Pancreas (tissue), 10 donors: Measurements from ENCODE around the gene LAMA2. TPM values are rescaled to one million over a fixed set of nuclear protein-coding genes. Genes with fewer than 3 reads are reported as not detected.
A peak's percentile ranks its signal among the peaks of the same experiment; 100 is the strongest.

Experiments used
- ATAC-seq, 4 donors: fragments of 200-7000 bp; cut with Tn5 transposase; one replicate each; pipeline versions ENCODE4 v1.8.0 to v1.9.1; 2020; ENCODE audit warnings: mild to moderate bottlenecking in 4 of 4, moderate library complexity in 4 of 4
- DNase-seq, 6 donors: peaks; one replicate each; pipeline ENCODE4 v3.0.0-alpha.2; 2020
- FAIRE-seq: peaks from 2 replicates; lab custom pipeline; 2012; peaks lifted over from hg19 to GRCh38; lab: Jason Lieb, UNC
- H3K27ac ChIP-seq, 4 donors: fragments of 200-600 bp; sonication (generic); 1 replicate in 3 of 4; 2 replicates in 1 of 4; pipeline versions ENCODE4 v1.5.0 to v1.8.0; 2020
- H3K27me3 ChIP-seq, 4 donors: fragments of 200-600 bp; one replicate each; pipeline ENCODE4 v1.8.0; 2021
- H3K36me3 ChIP-seq, 3 donors: fragments of 200-600 bp; sonication (generic) in 1 of 3; one replicate each; pipeline versions ENCODE4 v1.5.0 to v1.8.0; 2020 to 2021
- H3K4me1 ChIP-seq, 3 donors: fragments of 200-600 bp; one replicate each; pipeline ENCODE4 v1.8.0; 2021
- H3K4me3 ChIP-seq, 4 donors: fragments of 200-600 bp; sonication (generic) in 2 of 4; one replicate each; pipeline versions ENCODE4 v1.5.0 to v1.8.0; 2020 to 2021
- H3K9me3 ChIP-seq, 4 donors: fragments of 200-600 bp; one replicate each; pipeline ENCODE4 v1.8.0; 2021
- WGBS, 2 donors: extraction: QIAGEN DNeasy Blood & Tissue Kit; methylation state at CpG; one replicate each; pipeline ENCODE4 v1.1.7; 2013; 5-methylcytosine and 5-hydroxymethylcytosine counted together
- intact Hi-C, 3 donors: fragments of 100-400 bp; cut with DNase I; formaldehyde crosslinking; loops; one replicate each; pipeline versions ENCODE4 v1.11.1 to v1.14.2; 2022
- polyA plus RNA-seq, 2 donors: library from polyadenylated mRNA; stranded (reverse); fragments of 200-250 nt; gene quantifications; one replicate each; pipeline ENCODE4 v1.2.3, GENCODE V29; 2013
- total RNA-seq, 6 donors: library from RNA; stranded (reverse); fragmentation: NEBNext Ultra II Directional in 4 of 6; extraction: Animal tissue kit (Norgen Biotek cat#: 25700) in 4 of 6; gene quantifications; one replicate each; pipeline versions ENCODE4 v1.2.1 to v1.2.4, GENCODE V29; 2021 to 2023
- TF ChIP-seq, protein P1 (sequence below), 4 donors: fragments of 200-600 bp; sonication (generic) in 3 of 4; IDR thresholded peaks; one replicate each; pipeline versions ENCODE4 v1.5.0 to v1.8.0; 2021; ENCODE audit warnings: antibody characterized with exemption in 4 of 4
- donor health status: healthy with polysubstance abuse.
- donor health status: DM: no; HTN: no; CAD: no; lungs with moderate emphysema.
- donor health status: DM: no; HTN: no; CAD: no.
- donor health status: control.
- donor health status: control.
- donor health status: Bipolar disorder and iron deficiency.
- donor health status: DM: yes; HTN: yes; CAD: no.
- donor health status: DM: no; HTN: no; CAD: no.
- donor health status: DM: no; HTN: no; CAD: no.
- donor health status: DM: yes; HTN: yes; CAD: no.

Gene LAMA2
- total and polyA plus RNA-seq, 8 donors, result 1.2 to 26.2 (median 6.2) TPM

DNA sequence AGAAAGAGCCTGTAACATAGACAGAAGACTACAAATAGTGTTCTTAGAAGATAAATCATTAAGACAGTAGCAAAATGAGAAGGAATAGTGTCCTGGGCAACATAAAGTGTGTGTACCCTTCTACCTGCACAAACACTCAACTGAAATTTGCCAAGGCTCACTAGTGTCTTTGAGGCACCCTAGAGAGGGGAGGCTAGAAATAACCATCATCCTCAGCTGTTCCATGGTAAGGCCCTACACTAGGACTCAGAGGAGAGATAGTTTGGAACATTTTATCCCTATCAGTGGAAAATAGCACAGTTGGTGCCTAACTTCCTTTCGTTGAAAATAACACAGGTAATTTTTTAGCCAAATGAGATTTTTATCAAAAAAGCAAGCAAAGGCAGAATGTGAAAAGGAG, 230.7 kb downstream of the LAMA2 start:
- DNase-seq (no peak), ATAC-seq (no peak)

DNA sequence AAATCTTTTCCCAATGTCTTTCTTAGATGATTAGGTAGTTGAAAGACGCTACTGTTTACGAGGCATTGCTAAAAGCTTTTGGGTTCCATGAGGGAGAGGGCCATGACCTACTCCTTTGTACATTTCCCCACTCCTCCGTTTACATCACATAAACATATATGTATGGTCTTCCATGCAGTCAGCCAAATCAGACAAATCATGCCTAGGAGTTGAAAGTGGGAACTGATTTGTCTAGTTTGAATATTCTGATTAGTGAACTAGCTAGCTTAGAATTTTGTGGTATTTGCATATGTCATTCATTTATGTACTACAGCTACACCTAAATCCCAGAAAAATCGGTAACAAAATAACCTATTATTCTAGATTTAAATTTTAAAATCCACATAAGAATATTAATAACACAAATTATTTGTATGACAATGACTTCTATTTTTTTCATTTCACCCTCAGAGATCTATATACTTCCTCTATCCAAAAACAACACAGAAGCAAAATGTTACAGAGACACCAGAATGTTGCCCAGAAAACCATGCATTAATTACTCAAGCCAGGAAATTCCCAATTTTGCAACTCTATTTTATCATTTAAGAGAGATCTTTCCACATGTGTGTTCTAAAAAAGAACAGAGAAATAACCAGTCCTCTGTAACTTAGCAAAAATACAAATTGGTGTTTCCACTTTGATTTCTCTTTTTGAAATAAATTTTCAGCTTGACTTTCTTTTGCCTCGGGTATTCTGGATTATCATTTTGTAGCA, 231.9 kb downstream of the LAMA2 start:
- H3K4me1 ChIP-seq, result peaks cover 0 to 17% (median 0%) of the 10 kb centered on the region in 3 donors
- no peak overlapping the region for H3K27ac ChIP-seq
- TF ChIP-seq, protein P1, sequence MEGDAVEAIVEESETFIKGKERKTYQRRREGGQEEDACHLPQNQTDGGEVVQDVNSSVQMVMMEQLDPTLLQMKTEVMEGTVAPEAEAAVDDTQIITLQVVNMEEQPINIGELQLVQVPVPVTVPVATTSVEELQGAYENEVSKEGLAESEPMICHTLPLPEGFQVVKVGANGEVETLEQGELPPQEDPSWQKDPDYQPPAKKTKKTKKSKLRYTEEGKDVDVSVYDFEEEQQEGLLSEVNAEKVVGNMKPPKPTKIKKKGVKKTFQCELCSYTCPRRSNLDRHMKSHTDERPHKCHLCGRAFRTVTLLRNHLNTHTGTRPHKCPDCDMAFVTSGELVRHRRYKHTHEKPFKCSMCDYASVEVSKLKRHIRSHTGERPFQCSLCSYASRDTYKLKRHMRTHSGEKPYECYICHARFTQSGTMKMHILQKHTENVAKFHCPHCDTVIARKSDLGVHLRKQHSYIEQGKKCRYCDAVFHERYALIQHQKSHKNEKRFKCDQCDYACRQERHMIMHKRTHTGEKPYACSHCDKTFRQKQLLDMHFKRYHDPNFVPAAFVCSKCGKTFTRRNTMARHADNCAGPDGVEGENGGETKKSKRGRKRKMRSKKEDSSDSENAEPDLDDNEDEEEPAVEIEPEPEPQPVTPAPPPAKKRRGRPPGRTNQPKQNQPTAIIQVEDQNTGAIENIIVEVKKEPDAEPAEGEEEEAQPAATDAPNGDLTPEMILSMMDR (IDR thresholded peaks at IDR 0.05), result no peak
- 80 to 88% methylated on average over 5 of the region's 5 CpGs for WGBS, 2 donors
- no peak for FAIRE-seq
- no peak overlapping the region for H3K4me3 ChIP-seq
- H3K27me3 ChIP-seq, result no peaks in the 10 kb centered on the region
- no peak for DNase-seq
- ATAC-seq, result no peak
- no peaks in the 10 kb centered on the region for H3K36me3 ChIP-seq
- H3K9me3 ChIP-seq, result peaks cover 0 to 2% (median 0%) of the 10 kb centered on the region in 4 donors
- intact Hi-C loops, result no loop called here

More for the DNA sequence above, 230.7 kb downstream of the LAMA2 start:
- Histone ChIP-seq H3K27me3 (no peaks in the 10 kb centered on the region), H3K4me3 (no peak overlapping the region), H3K4me1 (peaks cover 0 to 17% (median 0%) of the 10 kb centered on the region in 3 donors), H3K9me3 (peaks cover 0 to 2% (median 0%) of the 10 kb centered on the region in 4 donors), H3K27ac (no peak overlapping the region), H3K36me3 (no peaks in the 10 kb centered on the region)
- intact Hi-C loops, result no loop called here
- FAIRE-seq, result no peak
- 20 to 27% methylated on average over 1 of the region's 1 CpG for WGBS, 2 donors
- TF ChIP-seq, protein P1 (IDR thresholded peaks at IDR 0.05), result no peak

GRCh38 chr6:129115471-129115870, 232.5 kb downstream of the LAMA2 start:
- H3K4me3 ChIP-seq, result no peak overlapping the region
- H3K27ac ChIP-seq, result no peak overlapping the region
- ATAC-seq (peak in 3 of 4 donors; percentile 71 to 89 (median 82)), FAIRE-seq (no peak), DNase-seq (no peak)
- no peaks in the 10 kb centered on the region for H3K36me3 ChIP-seq
- 5 to 14% methylated on average over 3 of the region's 3 CpGs for WGBS, 2 donors
- intact Hi-C loops, result no loop called here
- H3K9me3 ChIP-seq, result peaks cover 0 to 2% (median 0%) of the 10 kb centered on the region in 4 donors
- H3K27me3 ChIP-seq, result no peaks in the 10 kb centered on the region
- TF ChIP-seq, protein P1 (IDR thresholded peaks at IDR 0.05), result no peak
- peaks cover 0 to 17% (median 0%) of the 10 kb centered on the region in 3 donors for H3K4me1 ChIP-seq

- H3K27me3 ChIP-seq, result no peaks in the 10 kb centered on the region
- H3K36me3 ChIP-seq, result no peaks in the 10 kb centered on the region
- no peak overlapping the region for H3K4me3 ChIP-seq
- WGBS, 2 donors, result 70 to 77% methylated on average over 5 of the region's 5 CpGs
- TF ChIP-seq, protein P1 (IDR thresholded peaks at IDR 0.05), result no peak
- peaks cover 0 to 2% (median 0%) of the 10 kb centered on the region in 4 donors for H3K9me3 ChIP-seq
- intact Hi-C loops, result no loop called here
- ATAC-seq (no peak), FAIRE-seq (no peak), DNase-seq (no peak)
- H3K4me1 ChIP-seq, result peaks cover 0 to 17% (median 0%) of the 10 kb centered on the region in 3 donors
- H3K27ac ChIP-seq, result no peak overlapping the region
These were observed 234.4 kb downstream of the LAMA2 start for GRCh38 chr6:129117355-129117754.
